Eye (tissue), 1 donor: Measurements from ENCODE around the gene ACAA1.

ENCODE experiments used
- DNase-seq: peaks from one replicate; pipeline ENCODE4 v3.0.0-alpha.2; 2015

Gene ACAA1

GRCh38 chr3:38117748-38118420 lies 19.0 kb downstream of the ACAA1 start:
- DNase-seq, result peak; percentile 56

- no peak for DNase-seq
Observed at GRCh38 chr3:38117163-38117716, 19.7 kb downstream of the ACAA1 start.

GRCh38 chr3:38116471-38117162 lies 20.3 kb downstream of the ACAA1 start:
- DNase-seq, result no peak

- DNase-seq, result no peak
Observed at GRCh38 chr3:38115645-38116427, 21.1 kb downstream of the ACAA1 start.

GRCh38 chr3:38114875-38115644 lies 21.9 kb downstream of the ACAA1 start:
- no peak for DNase-seq

GRCh38 chr3:38114052-38114874 lies 22.7 kb downstream of the ACAA1 start:
- DNase-seq, result no peak

- no peak for DNase-seq
Observed at GRCh38 chr3:38112378-38112761, 24.6 kb downstream of the ACAA1 start.

- DNase-seq, result no peak
Observed at GRCh38 chr3:38111696-38112377, 25.1 kb downstream of the ACAA1 start.

GRCh38 chr3:38111201-38111600 lies 25.7 kb downstream of the ACAA1 start:
- DNase-seq, result no peak

GRCh38 chr3:38110314-38111050 lies 26.4 kb downstream of the ACAA1 start:
- DNase-seq, result no peak

- DNase-seq, result no peak
Observed at GRCh38 chr3:38109580-38110313, 27.2 kb downstream of the ACAA1 start.

GRCh38 chr3:38108649-38109579 lies 28.0 kb downstream of the ACAA1 start:
- DNase-seq, result no peak

GRCh38 chr3:38107911-38108648 lies 28.8 kb downstream of the ACAA1 start:
- no peak for DNase-seq

GRCh38 chr3:38105525-38105924 lies 31.4 kb downstream of the ACAA1 start:
- no peak for DNase-seq

GRCh38 chr3:38102444-38102814 lies 34.5 kb downstream of the ACAA1 start:
- no peak for DNase-seq

GRCh38 chr3:38101811-38102443 lies 35.0 kb downstream of the ACAA1 start:
- no peak for DNase-seq

- DNase-seq, result no peak
Observed at GRCh38 chr3:38100498-38100897, 36.4 kb downstream of the ACAA1 start.
